Stimulated activated CD8-positive, alpha-beta memory T cell treated with anti-CD3 and anti-CD28 coated beads, Interleukin-2, amount 100 ng/mL, for 48 hours (primary cell): Measurements from ENCODE around the gene UROS.

ENCODE experiments used
- DNase-seq, 2 donors: peaks; one replicate each; pipeline ENCODE4 v3.0.0-alpha.2; 2020; ENCODE audit warnings: low read depth in 2 of 2

The UROS gene

DNA sequence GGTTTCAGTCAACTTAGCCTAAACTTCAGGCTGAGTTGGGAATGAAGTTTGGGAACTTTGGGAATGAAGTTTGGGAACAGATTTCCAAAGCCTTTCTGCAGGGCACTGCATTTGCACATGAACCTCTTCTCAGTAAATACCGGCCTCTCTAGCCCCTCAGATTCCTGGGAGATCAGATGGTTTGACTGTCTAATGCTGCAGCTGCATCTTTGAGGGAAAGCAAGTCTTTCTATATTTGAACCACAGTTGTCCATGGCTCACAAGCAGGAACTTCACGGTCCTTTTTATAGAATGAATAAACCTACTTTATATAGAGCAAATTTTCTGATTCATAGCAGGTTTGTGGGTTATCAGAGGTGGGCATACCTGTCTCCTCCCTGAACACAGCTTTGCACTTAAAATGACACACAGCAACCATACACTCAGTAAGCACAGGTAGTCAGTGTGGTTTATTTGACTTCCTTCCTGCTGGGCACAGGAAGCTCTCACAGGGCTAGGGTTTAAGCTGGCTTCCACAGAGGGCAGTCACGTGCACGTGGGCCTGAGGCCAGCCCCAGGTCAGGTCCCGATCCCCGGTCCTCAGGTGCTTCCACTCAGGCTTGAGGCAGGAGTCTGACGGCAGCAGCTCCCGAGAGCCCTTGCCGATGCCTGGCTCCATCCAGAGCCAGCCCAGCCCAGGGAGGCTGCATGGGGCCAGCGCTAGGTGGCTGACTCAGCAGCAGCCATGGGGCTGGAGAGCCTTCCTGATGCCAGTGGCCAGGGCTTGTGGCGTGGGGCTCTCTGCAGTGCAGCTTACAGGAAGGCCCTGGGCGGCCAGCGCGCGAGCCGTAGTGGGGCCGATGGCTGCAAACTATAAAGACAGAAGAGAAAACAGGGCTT lies 34.7 kb downstream of the UROS start:
- no peak for DNase-seq

DNA sequence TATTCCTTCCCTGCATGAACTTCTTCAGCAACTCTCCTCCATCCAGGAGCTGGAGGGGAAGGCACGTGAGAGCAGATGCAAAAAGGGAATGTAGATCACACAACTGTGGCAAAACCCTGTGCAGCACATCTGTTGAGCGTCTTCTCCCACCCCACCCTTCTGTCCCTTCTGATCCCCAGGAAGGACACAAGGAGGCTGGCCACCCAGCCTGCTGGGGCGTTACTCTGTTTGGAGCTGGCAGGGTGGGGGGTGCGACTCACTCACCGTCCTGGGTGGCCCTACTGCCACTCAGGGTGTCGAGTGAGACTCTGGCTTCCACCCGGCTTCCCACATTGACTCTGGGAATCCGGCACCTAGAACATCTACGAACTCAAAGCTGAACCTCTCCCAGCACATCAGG lies 37.3 kb downstream of the UROS start:
- DNase-seq = no peak

DNA sequence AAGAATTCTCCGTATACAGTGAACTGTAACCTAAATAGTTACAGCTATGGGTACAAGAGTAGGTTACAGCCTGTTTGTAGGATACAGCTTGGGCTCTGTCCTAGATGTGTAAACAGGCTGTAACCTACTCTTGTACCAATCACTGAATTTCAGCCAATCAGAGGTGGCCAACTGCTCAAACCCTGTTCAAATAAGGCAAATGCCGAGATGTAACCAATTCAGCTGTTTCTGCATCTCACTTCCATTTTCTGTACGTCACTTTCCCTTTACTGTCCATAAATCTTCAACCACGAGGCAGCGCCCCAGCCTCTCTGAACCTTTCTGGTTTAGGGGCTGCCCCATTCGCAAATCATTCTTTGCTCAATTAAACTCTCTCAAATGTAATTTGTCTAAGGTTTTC lies 39.1 kb downstream of the UROS start:
- no peak for DNase-seq

- DNase-seq = no peak
Measured at GRCh38 chr10:125783408-125783807, 39.6 kb downstream of the UROS start.

DNA sequence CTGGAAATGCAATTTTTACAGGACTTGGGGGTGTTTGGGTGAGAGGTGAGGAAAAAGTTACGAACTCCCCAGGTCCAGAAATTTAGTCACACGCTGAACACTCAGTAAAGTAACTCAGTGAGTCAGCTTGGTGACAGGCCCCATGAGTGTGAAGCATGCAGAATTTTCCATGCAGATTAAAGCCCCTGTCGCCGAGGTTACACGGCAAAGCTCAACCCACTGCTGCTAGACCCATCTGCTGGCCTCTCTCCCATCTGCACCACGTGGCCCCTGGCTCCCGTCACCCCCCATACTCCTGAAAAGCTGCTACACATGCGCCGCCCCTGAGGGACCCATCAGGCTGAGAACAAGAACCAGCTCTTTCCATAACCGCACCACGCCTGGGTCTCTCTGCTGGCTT lies 40.4 kb downstream of the UROS start:
- no peak for DNase-seq

DNA sequence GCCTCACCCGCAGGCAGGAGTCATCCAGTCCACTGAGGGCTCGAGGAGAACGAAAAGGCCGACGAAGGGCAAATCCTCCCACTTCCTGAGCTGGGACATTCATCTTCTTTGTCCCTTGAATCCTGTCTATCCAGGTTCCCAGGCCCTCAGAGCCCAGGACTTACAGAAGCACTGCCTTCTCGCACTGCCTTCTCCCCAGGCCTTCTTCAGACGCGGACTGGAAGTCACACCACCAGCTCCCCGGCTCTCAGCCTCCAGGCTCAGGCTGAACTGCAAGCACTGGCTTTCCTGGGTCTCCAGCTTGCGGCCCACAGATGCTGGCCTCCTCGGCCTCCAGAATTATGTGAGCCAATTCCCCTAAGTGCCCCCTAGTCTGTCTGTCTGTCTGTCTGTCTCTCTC lies 41.0 kb downstream of the UROS start:
- no peak for DNase-seq

GRCh38 chr10:125781374-125781773 lies 41.7 kb downstream of the UROS start:
- no peak for DNase-seq

DNA sequence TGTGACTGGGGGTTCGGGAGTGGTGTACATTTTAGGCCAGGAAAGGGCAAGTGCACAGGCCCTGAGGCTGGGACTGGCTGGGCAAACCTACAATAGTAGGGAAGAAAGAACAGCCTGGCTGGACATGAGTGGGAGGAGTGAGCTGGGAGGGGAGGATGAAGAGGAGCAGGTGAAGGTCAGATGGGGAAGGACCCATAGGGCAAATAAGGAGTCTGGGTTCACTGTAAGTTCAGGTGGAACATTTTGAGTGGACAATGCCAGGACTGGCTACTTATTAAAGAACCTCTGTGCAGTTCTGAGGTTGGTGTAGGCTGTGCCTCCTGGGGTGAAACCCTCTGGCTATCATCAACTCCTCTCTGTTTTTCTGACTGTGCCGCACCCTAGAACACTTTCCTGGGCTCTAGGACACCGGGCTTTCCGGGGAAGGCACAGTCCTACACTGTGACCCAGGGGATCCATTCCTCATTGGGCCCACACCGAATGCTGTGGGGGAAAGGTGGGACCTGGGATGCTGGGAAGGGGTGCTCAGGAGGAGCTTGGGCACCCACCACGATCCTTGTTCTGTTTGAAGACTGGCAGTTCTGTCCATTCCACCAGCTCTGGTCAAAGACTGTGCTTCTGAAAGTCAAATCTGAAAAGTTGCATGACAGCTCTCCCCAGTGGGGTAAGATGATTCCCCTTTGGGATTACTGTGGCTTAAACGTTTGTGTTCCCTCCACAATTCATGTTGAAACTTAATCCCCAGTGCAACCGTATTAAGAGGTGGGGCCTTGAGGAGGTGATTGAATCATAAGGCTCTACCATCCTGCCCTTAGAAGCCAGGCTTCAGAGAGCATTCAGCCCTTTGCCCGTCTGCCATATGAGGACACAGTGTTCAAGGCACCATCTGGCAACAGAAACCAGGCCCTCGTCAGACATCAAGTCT lies 43.4 kb downstream of the UROS start:
- no peak for DNase-seq

DNA sequence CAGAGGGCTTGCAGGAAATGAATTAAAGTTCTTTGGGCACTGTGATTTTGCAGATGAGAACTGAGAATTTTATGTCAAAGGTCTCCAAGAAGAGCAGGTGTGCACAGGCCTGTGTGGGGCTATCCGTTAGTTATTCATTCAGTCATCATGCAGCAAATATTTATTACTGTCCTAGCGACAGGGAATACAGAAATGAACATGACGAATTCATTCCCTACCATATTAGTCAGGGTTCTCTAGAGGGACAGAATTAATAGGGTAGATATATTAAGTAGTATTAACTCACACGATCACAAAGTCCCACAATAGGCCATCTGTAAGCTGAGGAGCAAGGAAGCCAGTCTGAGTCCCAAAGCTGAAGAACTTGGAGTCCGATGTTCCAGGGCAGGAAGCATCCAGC lies 44.5 kb downstream of the UROS start:
- DNase-seq = no peak

DNA sequence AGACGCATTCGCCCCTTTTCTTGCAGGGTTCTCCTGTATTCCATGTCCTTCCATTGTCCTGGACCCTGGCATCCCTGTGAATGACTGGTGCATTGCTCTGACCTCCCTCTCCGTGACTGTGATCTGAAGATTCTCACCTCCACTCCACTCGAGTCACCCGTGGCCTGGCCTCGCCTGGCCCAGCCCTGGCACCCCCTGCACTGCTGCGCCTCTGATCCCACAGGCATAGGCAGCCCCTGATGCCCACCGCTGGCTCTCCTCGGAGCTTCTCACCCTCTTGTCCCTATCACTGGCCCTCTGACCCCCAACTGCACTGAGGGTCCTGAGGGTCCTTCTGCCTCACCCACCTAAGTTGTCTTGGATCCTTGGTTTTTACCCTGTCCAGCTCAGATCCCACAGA lies 45.3 kb downstream of the UROS start:
- DNase-seq = no peak

DNA sequence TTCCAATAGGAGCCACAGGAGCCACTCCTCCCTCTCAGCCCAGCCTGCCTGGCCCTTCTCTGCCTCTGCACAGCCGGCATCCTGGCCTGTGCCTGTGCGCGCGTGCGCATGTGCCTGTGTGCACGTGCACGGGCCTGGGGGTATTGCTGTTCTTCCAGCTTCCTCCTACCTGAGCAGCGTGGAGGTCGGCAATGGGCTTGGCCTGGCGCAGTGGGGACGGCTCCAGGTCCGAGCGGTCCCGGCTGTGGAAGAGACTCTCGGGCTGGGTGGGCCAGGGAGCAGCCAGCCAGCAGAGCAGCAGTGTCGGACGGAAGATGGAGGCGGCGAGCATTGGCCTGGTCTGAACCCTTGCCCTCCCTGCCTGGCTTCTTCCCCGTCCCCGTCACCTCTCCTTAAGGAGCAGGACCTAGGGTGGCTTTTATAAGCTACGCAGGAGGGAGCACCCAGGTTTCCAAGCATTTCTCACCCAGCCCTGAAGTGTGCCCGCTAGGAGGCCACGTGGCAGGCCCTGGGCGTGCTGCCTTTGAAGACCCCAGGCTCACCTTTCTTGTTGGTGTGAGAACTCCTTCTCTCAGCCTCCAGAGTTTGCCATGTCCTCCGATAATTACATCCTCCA lies 47.5 kb downstream of the UROS start, which contains the start of gene MMP21:
Gene MMP21, minus strand, starts transcription at position 331 of the 616 bp plus-strand sequence. Its CDS starts 0 bp downstream, at position 331.
- DNase-seq = no peak

- no peak for DNase-seq
Measured at GRCh38 chr10:125774581-125775191, 48.4 kb downstream of the UROS start.

DNA sequence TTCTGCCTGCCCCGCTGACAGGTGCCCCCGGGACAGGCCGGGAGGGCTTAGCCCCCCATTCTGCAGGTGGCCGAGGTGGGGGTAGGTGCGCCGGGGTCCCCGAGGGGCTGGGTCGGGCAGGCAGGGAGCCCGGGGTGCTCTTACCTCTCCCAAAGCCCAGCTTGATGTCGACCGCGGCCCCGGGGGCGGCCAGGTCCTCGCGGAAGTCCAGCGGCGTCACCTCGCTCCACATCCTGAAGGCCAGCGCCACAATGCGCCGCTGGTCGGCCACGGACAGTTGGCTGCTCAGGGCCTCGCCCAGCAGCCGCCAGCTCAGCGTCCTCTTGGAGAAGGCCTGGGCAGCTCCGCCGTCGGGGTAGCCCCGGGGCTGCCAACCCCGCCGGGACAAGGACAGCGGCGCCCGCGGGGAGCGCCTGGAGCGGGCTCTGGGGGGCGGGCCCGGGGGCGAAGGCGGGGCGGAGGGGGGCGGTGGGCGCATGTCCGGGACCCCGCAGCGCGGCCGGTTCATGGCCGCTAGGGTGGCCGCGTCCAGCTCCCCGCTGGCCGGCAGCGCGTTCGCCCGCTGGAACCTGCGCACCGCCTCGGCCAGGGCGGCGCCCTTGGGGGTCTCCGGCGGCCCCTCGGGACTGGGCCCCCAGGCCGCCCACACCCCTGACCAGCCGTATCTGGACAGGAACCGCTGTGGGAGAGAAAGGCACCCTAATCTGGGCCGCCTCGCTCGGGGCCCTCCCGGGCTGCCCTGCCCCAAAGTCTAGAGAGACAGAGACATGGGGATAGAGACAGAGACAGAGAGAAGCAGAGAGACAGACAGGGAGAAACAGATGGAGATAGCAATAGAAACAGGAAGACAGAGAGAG lies 49.1 kb downstream of the UROS start:
- DNase-seq = no peak

GRCh38 chr10:125772864-125773180 lies 50.2 kb downstream of the UROS start:
- no peak for DNase-seq

GRCh38 chr10:125772112-125772863 lies 50.8 kb downstream of the UROS start:
- DNase-seq = no peak

DNA sequence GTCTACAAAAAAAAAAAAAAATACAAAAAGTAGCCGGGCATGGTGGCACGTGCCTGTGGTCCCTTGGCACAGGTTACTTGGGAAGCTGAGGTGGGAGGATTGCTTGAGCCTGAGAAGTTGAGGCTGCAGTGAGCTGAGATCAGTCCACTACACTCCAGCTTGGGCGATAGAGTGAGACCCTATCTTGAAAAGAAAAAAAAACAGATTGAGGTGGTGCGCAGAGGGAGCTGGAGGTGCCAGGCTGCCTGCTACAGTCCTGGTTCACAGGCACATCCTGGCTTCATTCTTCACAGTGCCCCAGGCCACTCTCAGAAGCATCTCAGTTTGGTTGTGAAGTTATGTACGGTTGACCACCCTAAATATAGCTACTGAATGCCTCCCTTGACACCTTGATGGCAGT lies 52.2 kb downstream of the UROS start:
- DNase-seq = no peak

GRCh38 chr10:125769175-125769574 lies 53.9 kb downstream of the UROS start:
- no peak for DNase-seq

GRCh38 chr10:125768219-125768855 lies 54.7 kb downstream of the UROS start:
- DNase-seq = no peak

DNA sequence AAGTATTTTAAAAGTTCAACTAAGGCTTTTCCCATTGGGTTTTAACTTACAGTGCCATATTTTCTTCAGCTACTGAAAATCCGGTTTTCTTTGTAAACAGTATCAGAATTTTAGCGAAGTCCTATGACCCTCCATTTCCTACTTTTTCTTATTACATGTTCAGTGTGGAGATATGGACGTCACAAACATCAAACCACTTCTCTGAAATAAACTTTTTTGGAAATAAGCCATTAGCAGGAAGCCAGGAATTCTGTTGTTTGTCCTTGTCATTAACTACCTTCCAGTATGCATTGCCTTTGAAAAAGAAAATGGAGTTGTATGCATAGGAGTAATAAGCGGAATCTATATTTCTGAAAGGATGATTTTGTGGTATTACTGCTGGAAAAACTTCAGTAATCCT lies 56.5 kb downstream of the UROS start:
- no peak for DNase-seq

DNA sequence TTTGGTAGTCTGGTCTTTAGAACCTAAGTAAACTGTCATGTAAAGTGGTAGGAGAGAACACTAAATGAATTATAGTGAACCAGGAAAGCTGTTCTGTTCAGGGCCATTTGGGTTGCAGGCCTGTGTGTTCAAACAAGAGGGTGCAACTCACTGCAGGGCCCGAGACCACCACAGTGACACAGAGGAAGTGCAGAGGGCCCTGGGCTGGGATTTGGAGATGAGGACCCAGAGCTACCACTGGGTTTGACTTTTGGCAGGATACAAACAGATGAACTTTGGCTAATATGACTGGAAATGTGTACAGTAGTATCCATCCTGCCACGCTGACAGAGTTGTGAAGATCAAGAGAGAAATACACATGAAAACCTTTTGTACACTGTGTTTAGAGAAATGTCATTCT lies 57.2 kb downstream of the UROS start:
- DNase-seq = no peak
